ENCODE results near the gene RRP15.
"Not testable (repeated sequence)": the region's sequence is repeated elsewhere in the genome, so short reads cannot be mapped to it uniquely, and the experiment has no call there.

Gene RRP15

GRCh38 chr1:218296162-218296561 lies 11.1 kb downstream of the RRP15 start:
- no peak for DNase-seq (ENCODE audit: low read depth in 3 of 3)

- no peak for DNase-seq (ENCODE audit: low read depth in 3 of 3)
Observed at GRCh38 chr1:218297461-218297860, 12.4 kb downstream of the RRP15 start.

GRCh38 chr1:218297867-218298266 lies 12.8 kb downstream of the RRP15 start:
- no peak for DNase-seq (ENCODE audit: low read depth in 3 of 3)

GRCh38 chr1:218298398-218298797 lies 13.3 kb downstream of the RRP15 start:
- no peak for DNase-seq (ENCODE audit: low read depth in 3 of 3)

- no peak for DNase-seq (ENCODE audit: low read depth in 3 of 3)
Observed at GRCh38 chr1:218299416-218299815, 14.3 kb downstream of the RRP15 start.

GRCh38 chr1:218301217-218301616 lies 16.1 kb downstream of the RRP15 start:
- no peak for DNase-seq (ENCODE audit: low read depth in 3 of 3)

- no peak for DNase-seq (ENCODE audit: low read depth in 3 of 3)
Observed at GRCh38 chr1:218302155-218302554, 17.1 kb downstream of the RRP15 start.

- no peak for DNase-seq (ENCODE audit: low read depth in 3 of 3)
Observed at GRCh38 chr1:218303176-218303879, 18.2 kb downstream of the RRP15 start.

- no peak for DNase-seq (ENCODE audit: low read depth in 3 of 3)
Observed at GRCh38 chr1:218304281-218305039, 19.4 kb downstream of the RRP15 start.

- DNase-seq (ENCODE audit: low read depth in 3 of 3): no peak
Observed at GRCh38 chr1:218305472-218306064, 20.5 kb downstream of the RRP15 start.

GRCh38 chr1:218312509-218312908 lies 27.4 kb downstream of the RRP15 start:
- DNase-seq (ENCODE audit: low read depth in 3 of 3): no peak

GRCh38 chr1:218314316-218314715 lies 29.2 kb downstream of the RRP15 start:
- DNase-seq (ENCODE audit: low read depth in 3 of 3): no peak

- no peak for DNase-seq (ENCODE audit: low read depth in 3 of 3)
Observed at GRCh38 chr1:218315638-218316037, 30.5 kb downstream of the RRP15 start.

- no peak for DNase-seq (ENCODE audit: low read depth in 3 of 3)
Observed at GRCh38 chr1:218317061-218317460, 32.0 kb downstream of the RRP15 start.

GRCh38 chr1:218320182-218320581 lies 35.1 kb downstream of the RRP15 start:
- not testable (repeated sequence) for DNase-seq (ENCODE audit: low read depth in 3 of 3)

- DNase-seq (ENCODE audit: low read depth in 3 of 3): no peak
Observed at GRCh38 chr1:218322762-218323161, 37.7 kb downstream of the RRP15 start.

GRCh38 chr1:218323568-218324225 lies 38.6 kb downstream of the RRP15 start:
- DNase-seq (ENCODE audit: low read depth in 3 of 3): no peak

GRCh38 chr1:218324226-218324580 lies 39.1 kb downstream of the RRP15 start:
- DNase-seq (ENCODE audit: low read depth in 3 of 3): no peak

- DNase-seq (ENCODE audit: low read depth in 3 of 3): no peak
Observed at GRCh38 chr1:218328769-218329168, 43.7 kb downstream of the RRP15 start.

GRCh38 chr1:218330043-218330623 lies 45.0 kb downstream of the RRP15 start:
- DNase-seq (ENCODE audit: low read depth in 3 of 3): no peak

- no peak for DNase-seq (ENCODE audit: low read depth in 3 of 3)
Observed at GRCh38 chr1:218332416-218332815, 47.3 kb downstream of the RRP15 start.

GRCh38 chr1:218336328-218336727 lies 51.2 kb downstream of the RRP15 start:
- DNase-seq (ENCODE audit: low read depth in 3 of 3): no peak
